ENCODE results near the gene ACOXL.

The ACOXL gene

DNA sequence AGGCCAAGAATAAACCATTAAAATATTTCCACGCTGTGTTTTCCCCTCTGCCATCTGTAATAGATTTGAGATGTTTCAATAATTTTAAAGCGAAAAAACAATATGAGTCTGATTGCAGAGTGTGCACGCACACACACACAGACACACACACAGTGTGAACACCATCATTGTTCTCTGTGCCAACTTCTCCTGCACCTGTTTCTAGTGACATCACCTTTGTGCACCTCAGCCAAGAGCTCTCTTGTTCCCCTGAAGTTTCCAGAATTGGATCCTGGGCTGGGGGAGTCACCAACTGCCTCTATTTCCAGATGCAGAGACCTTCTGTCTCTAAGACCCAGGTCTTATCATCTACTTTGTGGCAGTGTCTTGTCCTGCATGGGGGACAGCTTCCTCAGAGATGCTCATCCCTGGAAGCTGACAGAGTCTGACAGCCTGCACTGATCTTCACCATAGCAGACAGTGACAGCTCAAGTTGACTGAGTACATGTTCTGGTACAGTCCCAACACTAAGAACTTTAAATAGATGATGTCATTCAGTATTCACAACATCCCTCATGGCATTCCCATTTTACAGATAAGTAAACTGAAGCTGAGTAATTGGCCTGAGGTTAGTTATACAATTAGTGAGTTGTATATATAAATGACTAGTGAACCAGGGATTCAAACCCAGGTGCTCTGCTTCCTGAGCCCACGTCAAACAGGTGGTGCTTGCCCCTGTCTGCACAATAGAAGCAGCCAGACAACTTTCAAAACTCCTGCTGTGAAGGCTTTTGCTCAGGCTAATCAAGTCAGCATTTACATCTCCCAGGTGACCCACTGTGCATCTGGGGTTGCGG lies 39.4 kb downstream of the ACOXL start:
- Histone ChIP-seq H3K79me2 (ENCODE audit: insufficient read depth, low read length) (no peaks in the 10 kb centered on the region), H3K36me3 (ENCODE audit: insufficient read depth, low read length) (no peaks in the 10 kb centered on the region), H4K20me1 (ENCODE audit: insufficient read depth, low read length) (no peaks in the 10 kb centered on the region), H3K27me3 (ENCODE audit: insufficient read depth, low read length) (no peaks in the 10 kb centered on the region), H3K4me3 (ENCODE audit: low read depth, low read length, poor library complexity, severe bottlenecking) (no peak overlapping the region), H3K4me1 (ENCODE audit: insufficient read depth, low read length, severe bottlenecking) (no peaks in the 10 kb centered on the region), H3K9ac (ENCODE audit: low read length) (no peak overlapping the region), H2AFZ (ENCODE audit: low read length) (no peak overlapping the region), H3K9me3 (ENCODE audit: low read length) (no peaks in the 10 kb centered on the region), H3K4me2 (ENCODE audit: low read length) (no peak overlapping the region), H3K9me2 (ENCODE audit: low read depth, low read length) (no peaks in the 10 kb centered on the region), H3K27ac (ENCODE audit: low read depth, low read length, poor library complexity, severe bottlenecking) (no peak overlapping the region), H3F3A (ENCODE audit: insufficient read depth, low read length) (no peaks in the 10 kb centered on the region)
- no peak for TF ChIP-seq EZH2 (IDR thresholded peaks at IDR 0.05; ENCODE audit: borderline replicate concordance, low read length)
- TF ChIP-seq, protein P1, sequence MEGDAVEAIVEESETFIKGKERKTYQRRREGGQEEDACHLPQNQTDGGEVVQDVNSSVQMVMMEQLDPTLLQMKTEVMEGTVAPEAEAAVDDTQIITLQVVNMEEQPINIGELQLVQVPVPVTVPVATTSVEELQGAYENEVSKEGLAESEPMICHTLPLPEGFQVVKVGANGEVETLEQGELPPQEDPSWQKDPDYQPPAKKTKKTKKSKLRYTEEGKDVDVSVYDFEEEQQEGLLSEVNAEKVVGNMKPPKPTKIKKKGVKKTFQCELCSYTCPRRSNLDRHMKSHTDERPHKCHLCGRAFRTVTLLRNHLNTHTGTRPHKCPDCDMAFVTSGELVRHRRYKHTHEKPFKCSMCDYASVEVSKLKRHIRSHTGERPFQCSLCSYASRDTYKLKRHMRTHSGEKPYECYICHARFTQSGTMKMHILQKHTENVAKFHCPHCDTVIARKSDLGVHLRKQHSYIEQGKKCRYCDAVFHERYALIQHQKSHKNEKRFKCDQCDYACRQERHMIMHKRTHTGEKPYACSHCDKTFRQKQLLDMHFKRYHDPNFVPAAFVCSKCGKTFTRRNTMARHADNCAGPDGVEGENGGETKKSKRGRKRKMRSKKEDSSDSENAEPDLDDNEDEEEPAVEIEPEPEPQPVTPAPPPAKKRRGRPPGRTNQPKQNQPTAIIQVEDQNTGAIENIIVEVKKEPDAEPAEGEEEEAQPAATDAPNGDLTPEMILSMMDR (IDR thresholded peaks at IDR 0.05; ENCODE audit: low read length) = no peak

DNA sequence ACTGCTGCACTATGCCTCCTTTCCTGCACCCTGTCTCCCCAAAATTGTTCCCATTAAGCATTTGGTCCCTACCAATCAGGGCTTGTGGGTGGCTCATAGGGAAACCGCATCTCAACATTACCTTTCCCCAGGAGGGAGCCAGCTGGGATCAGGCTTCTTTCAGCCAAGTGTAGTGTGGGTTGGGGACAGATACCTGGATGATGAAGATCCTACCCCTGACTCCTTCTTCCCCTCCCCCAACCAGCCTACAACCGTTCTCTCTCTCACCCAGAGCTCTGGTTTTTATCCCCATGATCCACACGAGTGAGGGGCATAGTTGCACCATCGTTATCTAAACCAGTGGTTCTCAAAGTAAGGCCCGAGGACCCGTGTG lies 40.0 kb downstream of the ACOXL start:
- Histone ChIP-seq H3F3A (ENCODE audit: insufficient read depth, low read length) (no peaks in the 10 kb centered on the region), H3K4me1 (ENCODE audit: insufficient read depth, low read length, severe bottlenecking) (no peaks in the 10 kb centered on the region), H3K9ac (ENCODE audit: low read length) (no peak overlapping the region), H3K79me2 (ENCODE audit: insufficient read depth, low read length) (no peaks in the 10 kb centered on the region), H3K27me3 (ENCODE audit: insufficient read depth, low read length) (no peaks in the 10 kb centered on the region), H3K27ac (ENCODE audit: low read depth, low read length, poor library complexity, severe bottlenecking) (no peak overlapping the region), H2AFZ (ENCODE audit: low read length) (no peak overlapping the region), H4K20me1 (ENCODE audit: insufficient read depth, low read length) (no peaks in the 10 kb centered on the region), H3K36me3 (ENCODE audit: insufficient read depth, low read length) (no peaks in the 10 kb centered on the region), H3K4me2 (ENCODE audit: low read length) (no peak overlapping the region), H3K4me3 (ENCODE audit: low read depth, low read length, poor library complexity, severe bottlenecking) (no peak overlapping the region), H3K9me2 (ENCODE audit: low read depth, low read length) (no peaks in the 10 kb centered on the region), H3K9me3 (ENCODE audit: low read length) (no peaks in the 10 kb centered on the region)
- TF ChIP-seq, protein P1 (IDR thresholded peaks at IDR 0.05; ENCODE audit: low read length) = no peak
- TF ChIP-seq EZH2 (IDR thresholded peaks at IDR 0.05; ENCODE audit: borderline replicate concordance, low read length) = no peak

DNA sequence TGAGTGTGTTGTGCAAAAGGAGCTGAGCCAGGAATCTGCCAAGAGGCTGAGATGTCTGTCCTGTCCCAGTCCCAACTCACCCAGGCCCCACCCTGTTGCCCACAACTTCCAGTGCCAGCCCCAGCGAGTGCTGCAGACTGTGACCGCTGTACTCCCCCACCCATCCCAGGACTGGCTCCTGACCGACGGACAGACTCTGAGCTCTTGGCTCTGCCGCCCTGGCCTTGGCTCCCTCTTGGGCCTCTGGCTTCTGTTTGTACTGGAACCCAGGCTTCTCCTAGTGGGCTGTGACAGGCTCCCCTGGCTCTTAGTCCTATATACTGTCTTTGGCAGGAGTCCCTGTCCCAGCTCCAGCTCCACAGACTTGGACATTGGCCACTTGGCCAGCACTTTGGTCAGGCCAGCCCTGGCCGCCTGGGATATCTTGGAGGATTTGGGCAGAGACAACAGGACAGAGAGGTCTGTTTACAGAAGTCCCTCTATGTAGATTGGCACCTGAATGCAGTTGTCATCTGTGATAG lies 41.1 kb downstream of the ACOXL start:
- Histone ChIP-seq H4K20me1 (ENCODE audit: insufficient read depth, low read length) (no peaks in the 10 kb centered on the region), H3K4me1 (ENCODE audit: insufficient read depth, low read length, severe bottlenecking) (no peaks in the 10 kb centered on the region), H3K9ac (ENCODE audit: low read length) (no peak overlapping the region), H3K27me3 (ENCODE audit: insufficient read depth, low read length) (no peaks in the 10 kb centered on the region), H3F3A (ENCODE audit: insufficient read depth, low read length) (no peaks in the 10 kb centered on the region), H2AFZ (ENCODE audit: low read length) (no peak overlapping the region), H3K9me2 (ENCODE audit: low read depth, low read length) (no peaks in the 10 kb centered on the region), H3K4me3 (ENCODE audit: low read depth, low read length, poor library complexity, severe bottlenecking) (no peak overlapping the region), H3K4me2 (ENCODE audit: low read length) (no peak overlapping the region), H3K36me3 (ENCODE audit: insufficient read depth, low read length) (no peaks in the 10 kb centered on the region), H3K9me3 (ENCODE audit: low read length) (no peaks in the 10 kb centered on the region), H3K27ac (ENCODE audit: low read depth, low read length, poor library complexity, severe bottlenecking) (no peak overlapping the region), H3K79me2 (ENCODE audit: insufficient read depth, low read length) (no peaks in the 10 kb centered on the region)
- TF ChIP-seq, protein P1 (IDR thresholded peaks at IDR 0.05; ENCODE audit: low read length) = no peak
- no peak for TF ChIP-seq EZH2 (IDR thresholded peaks at IDR 0.05; ENCODE audit: borderline replicate concordance, low read length)
